Measurements from ENCODE around the gene DNAL4.
"Not testable (repeated sequence)": the region's sequence is repeated elsewhere in the genome, so short reads cannot be mapped to it uniquely, and the experiment has no call there.

DNAL4 gene

DNA sequence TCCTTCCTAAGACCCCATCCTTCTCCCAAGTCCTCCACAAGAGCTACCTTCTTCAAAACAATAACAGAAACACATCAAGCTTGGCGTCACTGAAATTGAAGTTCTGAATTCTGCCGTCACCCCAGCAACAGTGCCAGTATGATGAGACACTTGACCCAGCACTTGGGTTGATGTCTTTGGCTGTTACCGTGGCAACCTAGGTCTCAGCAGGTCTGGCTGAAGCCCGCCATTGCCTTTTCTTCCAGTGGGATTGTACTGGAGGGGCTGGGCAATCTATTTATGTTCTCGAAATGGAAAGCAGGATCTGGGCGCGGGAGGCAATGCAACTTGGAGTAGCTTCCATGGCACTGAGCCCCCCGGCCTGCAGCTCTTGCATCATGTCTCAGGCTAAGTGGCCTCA lies 26.1 kb upstream of the DNAL4 start:
- H3K4me3 ChIP-seq (replicated peaks in 1 of 2; ENCODE audit: low read depth in 2 of 2, low read length in 2 of 2), result no peak overlapping the region
- no peak for DNase-seq (ENCODE audit: low read depth in 2 of 2)
- no peak for TF ChIP-seq CTCF (IDR thresholded peaks at IDR 0.05; ENCODE audit: low read depth, low read length)

GRCh38 chr22:38819387-38819940 lies 25.5 kb upstream of the DNAL4 start:
- no peak for DNase-seq (ENCODE audit: low read depth in 2 of 2)
- no peak overlapping the region for H3K4me3 ChIP-seq (replicated peaks in 1 of 2; ENCODE audit: low read depth in 2 of 2, low read length in 2 of 2)
- TF ChIP-seq CTCF (IDR thresholded peaks at IDR 0.05; ENCODE audit: low read depth, low read length), result no peak

- TF ChIP-seq CTCF (IDR thresholded peaks at IDR 0.05; ENCODE audit: low read depth, low read length), result no peak
- H3K4me3 ChIP-seq (replicated peaks in 1 of 2; ENCODE audit: low read depth in 2 of 2, low read length in 2 of 2), result no peak overlapping the region
- no peak for DNase-seq (ENCODE audit: low read depth in 2 of 2)
Measured at GRCh38 chr22:38817196-38817595, 23.3 kb upstream of the DNAL4 start.

DNA sequence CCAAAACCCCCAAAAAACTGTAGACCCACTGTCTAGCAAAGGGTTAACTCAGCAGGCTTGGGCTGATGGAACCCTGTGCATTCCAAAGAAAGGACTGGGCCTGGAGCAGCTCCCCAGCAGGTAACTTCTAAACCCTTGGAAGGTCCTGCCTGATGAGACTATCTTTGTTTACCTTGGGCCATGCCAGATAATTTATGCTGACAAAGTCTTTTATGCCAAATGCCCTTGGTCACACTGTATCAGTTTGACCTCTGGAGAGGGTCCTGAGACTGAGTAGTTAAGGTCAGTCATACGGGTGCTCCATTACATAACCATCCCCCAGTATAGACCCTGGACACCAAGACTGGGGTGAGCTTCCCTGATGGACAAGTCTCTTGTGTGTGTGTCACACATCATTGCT lies 21.9 kb upstream of the DNAL4 start:
- TF ChIP-seq CTCF (IDR thresholded peaks at IDR 0.05; ENCODE audit: low read depth, low read length), result no peak
- no peak for DNase-seq (ENCODE audit: low read depth in 2 of 2)
- no peak overlapping the region for H3K4me3 ChIP-seq (replicated peaks in 1 of 2; ENCODE audit: low read depth in 2 of 2, low read length in 2 of 2)

DNA sequence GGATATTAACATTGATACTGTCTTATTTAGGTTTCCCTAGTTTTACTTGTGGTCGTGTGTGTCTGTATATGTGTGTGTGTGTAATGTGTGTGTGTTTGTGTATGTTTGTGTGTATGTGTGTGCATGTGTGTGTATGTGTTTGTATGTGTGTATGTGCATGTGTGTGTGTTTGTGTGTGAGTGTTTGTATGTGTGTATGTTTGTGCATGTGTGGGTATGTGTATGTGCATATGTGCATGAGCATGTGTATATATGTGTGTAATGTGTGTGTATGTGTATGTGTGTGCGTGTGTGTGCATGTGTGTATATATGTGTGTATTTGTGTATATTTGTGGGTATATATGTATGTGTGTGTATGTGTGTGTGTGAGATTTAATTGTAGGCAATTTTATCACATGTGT lies 17.3 kb upstream of the DNAL4 start:
- TF ChIP-seq CTCF (IDR thresholded peaks at IDR 0.05; ENCODE audit: low read depth, low read length), result no peak
- DNase-seq (ENCODE audit: low read depth in 2 of 2), result no peak

DNA sequence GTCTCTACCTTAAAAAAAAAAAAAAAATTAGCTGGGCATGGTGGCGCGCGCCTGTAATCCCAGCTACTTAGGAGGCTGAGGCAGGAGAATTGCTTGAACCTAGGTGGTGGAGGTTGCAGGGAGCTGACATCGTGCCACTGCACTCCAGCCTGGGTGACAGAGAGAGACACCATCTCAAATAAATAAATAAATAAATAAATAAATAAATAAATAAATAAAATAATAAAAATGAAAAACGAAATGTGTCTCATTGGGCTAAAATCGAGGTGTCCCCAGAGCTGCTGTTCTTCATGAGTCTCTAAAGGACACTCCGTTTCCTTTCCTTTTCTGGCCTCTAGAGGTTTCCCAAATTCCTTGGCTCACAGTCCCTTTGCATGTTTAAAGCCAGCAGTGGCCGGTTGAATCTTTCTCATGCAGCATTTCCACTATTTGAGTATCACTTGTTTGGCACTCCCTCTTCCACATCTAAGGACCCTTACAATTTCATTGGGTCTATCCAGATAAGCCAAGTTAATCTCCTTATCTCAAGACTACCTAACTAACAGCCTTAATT lies 11.2 kb upstream of the DNAL4 start:
- H3K4me3 ChIP-seq (replicated peaks in 1 of 2; ENCODE audit: low read depth in 2 of 2, low read length in 2 of 2), result not testable (repeated sequence)
- DNase-seq (ENCODE audit: low read depth in 2 of 2), result peak in 1 of 2 donors; percentile 3

More for the DNA sequence above, 17.3 kb upstream of the DNAL4 start:
- no peak overlapping the region for H3K4me3 ChIP-seq (replicated peaks in 1 of 2; ENCODE audit: low read depth in 2 of 2, low read length in 2 of 2)

- DNase-seq (ENCODE audit: low read depth in 2 of 2), result peak; percentile 92 to 98
- TF ChIP-seq CTCF (IDR thresholded peaks at IDR 0.05; ENCODE audit: low read depth, low read length), result no peak
- no peak overlapping the region for H3K4me3 ChIP-seq (replicated peaks in 1 of 2; ENCODE audit: low read depth in 2 of 2, low read length in 2 of 2)
Measured at GRCh38 chr22:38802671-38803121, 8.8 kb upstream of the DNAL4 start.
